ENCODE measurements around the gene INTS1.
A peak's percentile ranks its signal among the peaks of the same experiment; 100 is the strongest.

The INTS1 gene

GRCh38 chr7:1490837-1491236 is 13.4 kb downstream of the INTS1 start:
- DNase-seq (ENCODE audit: low read depth, low spot score) = no peak

GRCh38 chr7:1489336-1489735 is 14.9 kb downstream of the INTS1 start:
- no peak for DNase-seq (ENCODE audit: low read depth, low spot score)

GRCh38 chr7:1488016-1488415 is 16.2 kb downstream of the INTS1 start:
- DNase-seq (ENCODE audit: low read depth, low spot score) = no peak

- DNase-seq (ENCODE audit: low read depth, low spot score) = no peak
Observed at GRCh38 chr7:1487466-1487865, 16.7 kb downstream of the INTS1 start.

- no peak for DNase-seq (ENCODE audit: low read depth, low spot score)
Observed at GRCh38 chr7:1486571-1486970, 17.6 kb downstream of the INTS1 start.

- DNase-seq (ENCODE audit: low read depth, low spot score) = no peak
Observed at GRCh38 chr7:1485156-1485555, 19.0 kb downstream of the INTS1 start.

GRCh38 chr7:1484569-1484968 is 19.6 kb downstream of the INTS1 start:
- no peak for DNase-seq (ENCODE audit: low read depth, low spot score)

- DNase-seq (ENCODE audit: low read depth, low spot score) = no peak
Observed at GRCh38 chr7:1483536-1484505, 20.4 kb downstream of the INTS1 start.

GRCh38 chr7:1483079-1483478 is 21.1 kb downstream of the INTS1 start:
- no peak for DNase-seq (ENCODE audit: low read depth, low spot score)

- DNase-seq (ENCODE audit: low read depth, low spot score) = no peak
Observed at GRCh38 chr7:1481300-1481699, 22.9 kb downstream of the INTS1 start.

- no peak for DNase-seq (ENCODE audit: low read depth, low spot score)
Observed at GRCh38 chr7:1480670-1481069, 23.5 kb downstream of the INTS1 start.

- no peak for DNase-seq (ENCODE audit: low read depth, low spot score)
Observed at GRCh38 chr7:1479287-1479686, 24.9 kb downstream of the INTS1 start.

GRCh38 chr7:1478480-1478879 is 25.7 kb downstream of the INTS1 start:
- no peak for DNase-seq (ENCODE audit: low read depth, low spot score)

- no peak for DNase-seq (ENCODE audit: low read depth, low spot score)
Observed at GRCh38 chr7:1476859-1477258, 27.3 kb downstream of the INTS1 start.

- DNase-seq (ENCODE audit: low read depth, low spot score) = no peak
Observed at GRCh38 chr7:1475991-1476390, 28.2 kb downstream of the INTS1 start.

- no peak for DNase-seq (ENCODE audit: low read depth, low spot score)
Observed at GRCh38 chr7:1475393-1475792, 28.8 kb downstream of the INTS1 start.

GRCh38 chr7:1474736-1475135 is 29.5 kb downstream of the INTS1 start:
- no peak for DNase-seq (ENCODE audit: low read depth, low spot score)

GRCh38 chr7:1473864-1474512 is 30.2 kb downstream of the INTS1 start:
- peak; percentile 80 for DNase-seq (ENCODE audit: low read depth, low spot score)

GRCh38 chr7:1470901-1471300 is 33.3 kb downstream of the INTS1 start:
- DNase-seq (ENCODE audit: low read depth, low spot score) = no peak

- DNase-seq (ENCODE audit: low read depth, low spot score) = no peak
Observed at GRCh38 chr7:1468643-1469298, 35.4 kb downstream of the INTS1 start.

- DNase-seq (ENCODE audit: low read depth, low spot score) = no peak
Observed at GRCh38 chr7:1468203-1468602, 36.0 kb downstream of the INTS1 start.

GRCh38 chr7:1466524-1467271 is 37.5 kb downstream of the INTS1 start:
- DNase-seq (ENCODE audit: low read depth, low spot score) = no peak

Data from iPS DF 19.7 (cell line).